GM18873 (cell line): ENCODE data around the gene FBN3.
"Not testable (repeated sequence)": the region's sequence is repeated elsewhere in the genome, so short reads cannot be mapped to it uniquely, and the experiment has no call there.

Source experiments
- ATAC-seq: cut with Tn5 transposase; IDR thresholded peaks from one replicate; pipeline ENCODE4 v1.9.1; 2021; ENCODE audit warnings: mild to moderate bottlenecking, moderate library complexity, moderate number of reproducible peaks; ENCODE audit not compliant: unreplicated experiment, low FRiP score

FBN3 gene

GRCh38 chr19:8033287-8034177 lies 115.9 kb downstream of the FBN3 start:
- ATAC-seq, result not testable (repeated sequence)

GRCh38 chr19:8030960-8031359 lies 118.4 kb downstream of the FBN3 start:
- no peak for ATAC-seq

- no peak for ATAC-seq
These were observed 120.4 kb downstream of the FBN3 start for GRCh38 chr19:8028951-8029491.

GRCh38 chr19:8025316-8025715 lies 124.1 kb downstream of the FBN3 start:
- no peak for ATAC-seq

GRCh38 chr19:8024256-8024655 lies 125.1 kb downstream of the FBN3 start:
- not testable (repeated sequence) for ATAC-seq

- ATAC-seq, result no peak
These were observed 126.0 kb downstream of the FBN3 start for GRCh38 chr19:8023371-8023770.

- no peak for ATAC-seq
These were observed 127.1 kb downstream of the FBN3 start for GRCh38 chr19:8022275-8022674.

- ATAC-seq, result no peak
These were observed 128.0 kb downstream of the FBN3 start for GRCh38 chr19:8021374-8021773.

- ATAC-seq, result no peak
These were observed 128.7 kb downstream of the FBN3 start for GRCh38 chr19:8020681-8021080.

- no peak for ATAC-seq
These were observed 131.6 kb downstream of the FBN3 start for GRCh38 chr19:8017808-8018207.
